Dermis blood vessel endothelial cell (primary cell): ENCODE results near the gene PATL2. TPM values are rescaled to one million over a fixed set of nuclear protein-coding genes. Genes with fewer than 3 reads are reported as not detected.
"Not testable (repeated sequence)": the region's sequence is repeated elsewhere in the genome, so short reads cannot be mapped to it uniquely, and the experiment has no call there.

ENCODE experiments used
- DNase-seq: peaks from one replicate; pipeline ENCODE4 v3.0.0; 2010
- total RNA-seq: library from RNA; depleted of rRNA; stranded (reverse); fragments of >200 nt; gene quantifications from 2 replicates; pipeline ENCODE4 v1.2.3, GENCODE V29; 2014

Gene PATL2
- total RNA-seq = 0.09 and 0.17 TPM in 2 replicates

GRCh38 chr15:44711096-44711742 is at the start of gene PATL2, which contains the start of gene B2M:
TSS of gene PATL2 (minus strand) at chr15:44711323. CDS start at chr15:44676490, 34,833 bp downstream.
TSS of gene B2M (plus strand) at chr15:44711517. CDS start at chr15:44711547, 30 bp downstream.
- DNase-seq = peak; percentile 97

GRCh38 chr15:44753345-44753744 is 42.2 kb upstream of the PATL2 start:
- DNase-seq = no peak

- DNase-seq = not testable (repeated sequence)
These were observed 32.3 kb upstream of the PATL2 start for GRCh38 chr15:44743454-44743853.

GRCh38 chr15:44739222-44739847 is 28.2 kb upstream of the PATL2 start:
- DNase-seq = not testable (repeated sequence)

GRCh38 chr15:44738340-44738984 is 27.3 kb upstream of the PATL2 start:
- peak; percentile 72 for DNase-seq

GRCh38 chr15:44736181-44736765 is 25.1 kb upstream of the PATL2 start, which contains the start of gene TRIM69:
TSS of gene TRIM69 (plus strand) at chr15:44736528. CDS start at chr15:44736705, 177 bp downstream.
- DNase-seq = no peak

GRCh38 chr15:44735482-44736180 is 24.5 kb upstream of the PATL2 start:
- DNase-seq = no peak

GRCh38 chr15:44734839-44735481 is 23.8 kb upstream of the PATL2 start:
- no peak for DNase-seq

GRCh38 chr15:44729408-44730127 is 18.4 kb upstream of the PATL2 start:
- DNase-seq = no peak

GRCh38 chr15:44728576-44729407 is 17.7 kb upstream of the PATL2 start:
- peak; percentile 98 for DNase-seq

GRCh38 chr15:44728232-44728575 is 17.1 kb upstream of the PATL2 start:
- DNase-seq = not testable (repeated sequence)

- DNase-seq = no peak
These were observed 16.5 kb upstream of the PATL2 start for GRCh38 chr15:44727485-44728231.

GRCh38 chr15:44726568-44727484 is 15.7 kb upstream of the PATL2 start:
- DNase-seq = peak; percentile 93

- no peak for DNase-seq
These were observed 15.0 kb upstream of the PATL2 start for GRCh38 chr15:44726136-44726535.

GRCh38 chr15:44722011-44722410 is 10.9 kb upstream of the PATL2 start:
- no peak for DNase-seq

- DNase-seq = no peak
These were observed 9.5 kb upstream of the PATL2 start for GRCh38 chr15:44720460-44721176.

- not testable (repeated sequence) for DNase-seq
These were observed 8.9 kb upstream of the PATL2 start for GRCh38 chr15:44720000-44720435.
